HepG2 (cell line): Measurements from ENCODE around the gene UPK1A.

Experiments used
- HNRNPH1 ChIP-seq: fragments of 200-400 bp; formaldehyde crosslinking; optimal IDR thresholded peaks from 2 replicates; pipeline ENCODE3; 2017; ENCODE audit warnings: mild to moderate bottlenecking, low read depth, low read length
- JUNB ChIP-seq: sonication (generic); formaldehyde crosslinking; IDR thresholded peaks from 2 replicates; pipeline ENCODE4 v1.8.0; 2022; ENCODE audit warnings: missing genetic modification reagents, mild to moderate bottlenecking, borderline replicate concordance
- KAT2B ChIP-seq: fragments of 150-350 bp; IDR thresholded peaks from 2 replicates; pipeline ENCODE4 v1.6.1; 2014; ENCODE audit warnings: low read depth, low read length, borderline replicate concordance
- ZNF878 ChIP-seq: sonication (generic); formaldehyde crosslinking; IDR thresholded peaks from 2 replicates; pipeline ENCODE4 v1.8.1; 2023; ENCODE audit warnings: mild to moderate bottlenecking, missing genetic modification reagents, moderate library complexity

DNA sequence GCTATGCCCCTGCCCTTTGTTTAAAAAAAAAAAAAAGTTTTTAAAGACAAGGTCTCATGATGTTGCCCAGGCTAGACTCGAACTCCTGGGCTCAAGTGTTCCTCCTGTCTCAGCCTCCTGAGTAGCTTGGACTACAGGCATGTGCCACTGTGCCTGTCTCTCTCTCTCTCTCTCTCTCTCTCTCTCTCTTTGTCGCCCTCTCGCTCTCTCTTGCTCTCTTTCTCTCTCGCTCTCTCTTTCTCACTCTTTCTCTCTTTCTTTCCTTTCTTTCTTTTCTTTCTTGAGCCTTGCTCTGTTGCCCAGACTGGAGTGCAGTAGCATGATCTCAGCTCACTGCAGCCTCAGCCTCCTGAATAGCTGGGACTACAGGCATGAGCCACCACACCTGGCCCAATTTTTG, 10.7 kb upstream of the UPK1A start:
- TF ChIP-seq JUNB (CRISPR knock-in tag) (no peak), HNRNPH1 (no peak), ZNF878 (no peak), KAT2B (no peak)
